Heart left ventricle (tissue), 13 donors: ENCODE measurements around the gene GATA6.

Experiments used
- POLR2A ChIP-seq, 2 donors: fragments of 450-650 bp; IDR thresholded peaks; one replicate each; pipeline ENCODE4 v1.6.1; 2017; ENCODE audit warnings: antibody characterized with exemption in 2 of 2, mild to moderate bottlenecking in 2 of 2, moderate library complexity in 2 of 2
- TF ChIP-seq, protein P1 (sequence below), 12 donors: fragments of 200-600 bp; sonication (generic) in 4 of 12; IDR thresholded peaks; one replicate each; pipeline versions ENCODE4 v1.5.0 to v1.8.0; 2018 to 2022; ENCODE audit warnings: antibody characterized with exemption in 12 of 12, mild to moderate bottlenecking in 5 of 12
- donor health status: ischemic (EF 13 %, LVEDD 7.1; RV severe dilation, severe dysfunction).
- donor health status: DM: no; HTN: yes; CAD: no.
- donor health status: DM: no; HTN: no; CAD: no.
- donor health status: ischemic (EF 25% LVEDD 6.9; RV normal size, moderate dysfunction).
- donor health status: ischemic (EF 25% LVEDD 5.7; RV mildly dilated, moderate dysfunction).
- donor health status: ischemic (EF 35%, LVEDD 5.7; RV mildly dilated, moderate dysfunction).
- donor health status: nonischemic (EF 11% LVEDD 7.7; RV severe dilation, severe dysfunction).
- donor health status: DM: yes; HTN: yes; CAD: no.
- donor health status: PGD.
- donor health status: ischemic (EF 29% LVEDD 5.4; RV normal size, mild dysfunction).
- donor health status: nonischemic (EF 23%, LVEDD 6.1; RV moderate dilation, normal function).

DNA sequence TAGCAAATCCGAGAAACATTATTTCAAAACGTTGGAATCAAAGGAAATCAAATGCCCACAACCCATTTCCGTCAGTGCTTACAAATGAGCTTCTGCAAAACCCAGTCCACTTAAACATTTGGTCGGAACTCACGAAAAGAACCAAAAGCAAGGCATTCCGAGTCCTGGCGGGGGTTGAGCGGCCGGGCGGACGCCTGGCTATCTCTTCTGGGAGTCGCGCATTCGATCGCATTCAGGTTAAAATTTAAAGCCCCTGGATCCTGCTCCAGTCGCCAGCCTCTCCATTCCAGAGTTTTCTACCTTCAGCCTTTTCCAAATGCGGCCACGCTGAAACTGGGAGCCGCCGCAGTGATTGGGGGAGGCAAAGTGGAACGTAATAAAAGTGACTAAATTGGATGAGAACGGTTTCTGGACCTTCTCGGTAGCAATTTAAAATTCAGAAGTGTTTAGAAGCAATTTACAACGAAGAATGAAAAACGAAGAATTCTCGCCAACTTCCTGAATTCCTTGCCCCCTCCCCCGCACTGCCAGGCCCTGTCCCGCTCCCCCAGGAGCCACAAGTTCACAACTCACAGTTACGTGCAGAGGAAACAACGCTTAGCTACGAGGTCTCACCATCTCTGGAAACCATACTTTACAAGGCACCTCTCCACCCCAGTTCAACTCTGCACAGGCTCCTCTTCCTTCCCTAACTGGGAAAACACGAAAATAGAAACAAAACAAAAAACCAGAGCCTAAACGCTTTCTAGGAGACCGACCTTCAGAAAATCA lies 1.7 kb upstream of the GATA6 start:
- TF ChIP-seq POLR2A (IDR thresholded peaks at IDR 0.05): no peak
- TF ChIP-seq, protein P1, sequence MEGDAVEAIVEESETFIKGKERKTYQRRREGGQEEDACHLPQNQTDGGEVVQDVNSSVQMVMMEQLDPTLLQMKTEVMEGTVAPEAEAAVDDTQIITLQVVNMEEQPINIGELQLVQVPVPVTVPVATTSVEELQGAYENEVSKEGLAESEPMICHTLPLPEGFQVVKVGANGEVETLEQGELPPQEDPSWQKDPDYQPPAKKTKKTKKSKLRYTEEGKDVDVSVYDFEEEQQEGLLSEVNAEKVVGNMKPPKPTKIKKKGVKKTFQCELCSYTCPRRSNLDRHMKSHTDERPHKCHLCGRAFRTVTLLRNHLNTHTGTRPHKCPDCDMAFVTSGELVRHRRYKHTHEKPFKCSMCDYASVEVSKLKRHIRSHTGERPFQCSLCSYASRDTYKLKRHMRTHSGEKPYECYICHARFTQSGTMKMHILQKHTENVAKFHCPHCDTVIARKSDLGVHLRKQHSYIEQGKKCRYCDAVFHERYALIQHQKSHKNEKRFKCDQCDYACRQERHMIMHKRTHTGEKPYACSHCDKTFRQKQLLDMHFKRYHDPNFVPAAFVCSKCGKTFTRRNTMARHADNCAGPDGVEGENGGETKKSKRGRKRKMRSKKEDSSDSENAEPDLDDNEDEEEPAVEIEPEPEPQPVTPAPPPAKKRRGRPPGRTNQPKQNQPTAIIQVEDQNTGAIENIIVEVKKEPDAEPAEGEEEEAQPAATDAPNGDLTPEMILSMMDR (IDR thresholded peaks at IDR 0.05): no peak
